ENCODE measurements around the gene USP46. TPM values are rescaled to one million over a fixed set of nuclear protein-coding genes. Genes with fewer than 3 reads are reported as not detected.

Gene USP46
- total RNA-seq, 1 experiment from 2014 or later: 48.1 TPM

GRCh38 chr4:52617336-52618020, 41.6 kb downstream of the USP46 start:
- Mint-ChIP-seq H3K27me3 (ENCODE audit: low read depth) (no peaks in the 10 kb centered on the region), H3K4me3 (no peak overlapping the region), H3K36me3 (peaks cover 18% of the 10 kb centered on the region), H3K4me1 (peaks cover 28% of the 10 kb centered on the region), H3K9me3 (no peaks in the 10 kb centered on the region; the same call in 1 of the 2 replicates), H3K27ac (no peak overlapping the region; the same call in 1 of the 2 replicates)
- DNase-seq (ENCODE audit: low spot score) (no peak), ATAC-seq (no peak)
- TF ChIP-seq ELF4 (CRISPR knock-in tag; IDR thresholded peaks at IDR 0.05; ENCODE audit: low read depth) (no peak), RORB (CRISPR knock-in tag; IDR thresholded peaks at IDR 0.05) (no peak), ESRRA (CRISPR knock-in tag; IDR thresholded peaks at IDR 0.05; ENCODE audit: borderline replicate concordance) (no peak), TCF7 (CRISPR knock-in tag; IDR thresholded peaks at IDR 0.05; ENCODE audit: low read depth) (no peak), ATF1 (CRISPR knock-in tag; IDR thresholded peaks at IDR 0.05) (no peak), ZNF423 (CRISPR knock-in tag; IDR thresholded peaks at IDR 0.05) (no peak), ZNF219 (CRISPR knock-in tag; IDR thresholded peaks at IDR 0.05; ENCODE audit: borderline replicate concordance) (no peak), CREM (CRISPR knock-in tag; IDR thresholded peaks at IDR 0.05) (no peak), AFF4 (CRISPR knock-in tag; IDR thresholded peaks at IDR 0.05; ENCODE audit: borderline replicate concordance) (no peak), IRF1 (CRISPR knock-in tag; IDR thresholded peaks at IDR 0.05) (no peak), JUN (CRISPR knock-in tag; IDR thresholded peaks at IDR 0.05) (no peak), HMGXB4 (CRISPR knock-in tag; IDR thresholded peaks at IDR 0.05) (no peak)
- TF ChIP-seq, protein P1, sequence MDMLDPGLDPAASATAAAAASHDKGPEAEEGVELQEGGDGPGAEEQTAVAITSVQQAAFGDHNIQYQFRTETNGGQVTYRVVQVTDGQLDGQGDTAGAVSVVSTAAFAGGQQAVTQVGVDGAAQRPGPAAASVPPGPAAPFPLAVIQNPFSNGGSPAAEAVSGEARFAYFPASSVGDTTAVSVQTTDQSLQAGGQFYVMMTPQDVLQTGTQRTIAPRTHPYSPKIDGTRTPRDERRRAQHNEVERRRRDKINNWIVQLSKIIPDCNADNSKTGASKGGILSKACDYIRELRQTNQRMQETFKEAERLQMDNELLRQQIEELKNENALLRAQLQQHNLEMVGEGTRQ (CRISPR knock-in tag; IDR thresholded peaks at IDR 0.05): no peak
- TF ChIP-seq, protein P2, sequence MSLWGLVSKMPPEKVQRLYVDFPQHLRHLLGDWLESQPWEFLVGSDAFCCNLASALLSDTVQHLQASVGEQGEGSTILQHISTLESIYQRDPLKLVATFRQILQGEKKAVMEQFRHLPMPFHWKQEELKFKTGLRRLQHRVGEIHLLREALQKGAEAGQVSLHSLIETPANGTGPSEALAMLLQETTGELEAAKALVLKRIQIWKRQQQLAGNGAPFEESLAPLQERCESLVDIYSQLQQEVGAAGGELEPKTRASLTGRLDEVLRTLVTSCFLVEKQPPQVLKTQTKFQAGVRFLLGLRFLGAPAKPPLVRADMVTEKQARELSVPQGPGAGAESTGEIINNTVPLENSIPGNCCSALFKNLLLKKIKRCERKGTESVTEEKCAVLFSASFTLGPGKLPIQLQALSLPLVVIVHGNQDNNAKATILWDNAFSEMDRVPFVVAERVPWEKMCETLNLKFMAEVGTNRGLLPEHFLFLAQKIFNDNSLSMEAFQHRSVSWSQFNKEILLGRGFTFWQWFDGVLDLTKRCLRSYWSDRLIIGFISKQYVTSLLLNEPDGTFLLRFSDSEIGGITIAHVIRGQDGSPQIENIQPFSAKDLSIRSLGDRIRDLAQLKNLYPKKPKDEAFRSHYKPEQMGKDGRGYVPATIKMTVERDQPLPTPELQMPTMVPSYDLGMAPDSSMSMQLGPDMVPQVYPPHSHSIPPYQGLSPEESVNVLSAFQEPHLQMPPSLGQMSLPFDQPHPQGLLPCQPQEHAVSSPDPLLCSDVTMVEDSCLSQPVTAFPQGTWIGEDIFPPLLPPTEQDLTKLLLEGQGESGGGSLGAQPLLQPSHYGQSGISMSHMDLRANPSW (CRISPR knock-in tag; conservative IDR thresholded peaks at IDR 0.05; ENCODE audit: low read depth): no peak
- TF ChIP-seq, protein P3, sequence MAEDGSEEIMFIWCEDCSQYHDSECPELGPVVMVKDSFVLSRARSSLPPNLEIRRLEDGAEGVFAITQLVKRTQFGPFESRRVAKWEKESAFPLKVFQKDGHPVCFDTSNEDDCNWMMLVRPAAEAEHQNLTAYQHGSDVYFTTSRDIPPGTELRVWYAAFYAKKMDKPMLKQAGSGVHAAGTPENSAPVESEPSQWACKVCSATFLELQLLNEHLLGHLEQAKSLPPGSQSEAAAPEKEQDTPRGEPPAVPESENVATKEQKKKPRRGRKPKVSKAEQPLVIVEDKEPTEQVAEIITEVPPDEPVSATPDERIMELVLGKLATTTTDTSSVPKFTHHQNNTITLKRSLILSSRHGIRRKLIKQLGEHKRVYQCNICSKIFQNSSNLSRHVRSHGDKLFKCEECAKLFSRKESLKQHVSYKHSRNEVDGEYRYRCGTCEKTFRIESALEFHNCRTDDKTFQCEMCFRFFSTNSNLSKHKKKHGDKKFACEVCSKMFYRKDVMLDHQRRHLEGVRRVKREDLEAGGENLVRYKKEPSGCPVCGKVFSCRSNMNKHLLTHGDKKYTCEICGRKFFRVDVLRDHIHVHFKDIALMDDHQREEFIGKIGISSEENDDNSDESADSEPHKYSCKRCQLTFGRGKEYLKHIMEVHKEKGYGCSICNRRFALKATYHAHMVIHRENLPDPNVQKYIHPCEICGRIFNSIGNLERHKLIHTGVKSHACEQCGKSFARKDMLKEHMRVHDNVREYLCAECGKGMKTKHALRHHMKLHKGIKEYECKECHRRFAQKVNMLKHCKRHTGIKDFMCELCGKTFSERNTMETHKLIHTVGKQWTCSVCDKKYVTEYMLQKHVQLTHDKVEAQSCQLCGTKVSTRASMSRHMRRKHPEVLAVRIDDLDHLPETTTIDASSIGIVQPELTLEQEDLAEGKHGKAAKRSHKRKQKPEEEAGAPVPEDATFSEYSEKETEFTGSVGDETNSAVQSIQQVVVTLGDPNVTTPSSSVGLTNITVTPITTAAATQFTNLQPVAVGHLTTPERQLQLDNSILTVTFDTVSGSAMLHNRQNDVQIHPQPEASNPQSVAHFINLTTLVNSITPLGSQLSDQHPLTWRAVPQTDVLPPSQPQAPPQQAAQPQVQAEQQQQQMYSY (CRISPR knock-in tag; IDR thresholded peaks at IDR 0.05): no peak
- TF ChIP-seq, protein P4, sequence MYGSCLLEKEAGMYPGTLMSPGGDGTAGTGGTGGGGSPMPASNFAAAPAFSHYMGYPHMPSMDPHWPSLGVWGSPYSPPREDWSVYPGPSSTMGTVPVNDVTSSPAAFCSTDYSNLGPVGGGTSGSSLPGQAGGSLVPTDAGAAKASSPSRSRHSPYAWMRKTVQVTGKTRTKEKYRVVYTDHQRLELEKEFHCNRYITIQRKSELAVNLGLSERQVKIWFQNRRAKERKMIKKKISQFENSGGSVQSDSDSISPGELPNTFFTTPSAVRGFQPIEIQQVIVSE (CRISPR knock-in tag; IDR thresholded peaks at IDR 0.05; ENCODE audit: borderline replicate concordance): no peak
- ChIA-PET CTCF (interaction anchor here (0.6 to 3.2 kb wide), 2 partner anchors 30 to 362 kb away, joined by 3 to 8 read pairs; no protein-coding TSS in a partner anchor), POLR2A (interaction anchor here (0.6 kb wide), 1 partner anchor 72 kb away, joined by 3 read pairs; no protein-coding TSS in a partner anchor)
